GM23338 (cell line): Measurements from ENCODE around the gene SRRM2. TPM values are rescaled to one million over a fixed set of nuclear protein-coding genes. Genes with fewer than 3 reads are reported as not detected.

Experiments
- polyA plus RNA-seq: library from polyadenylated mRNA; unstranded; fragments of >200 nt; fragmentation: Nextera tagmentation; extraction: Ambion mirVana; gene quantifications from 2 replicates; pipeline ENCODE4 v1.2.1, GENCODE V29; 2016
- small RNA-seq: library from RNA; depleted of rRNA; stranded (forward); fragments of <200 nt; gene quantifications from one replicate; pipeline ENCODE3, GENCODE V24; 2014; ENCODE audit warnings: low replicate concordance
- total RNA-seq: library from RNA; depleted of rRNA; stranded (reverse); fragments of >200 nt; shearing (Covaris generic); gene quantifications from 2 replicates; pipeline ENCODE4 v1.2.3, GENCODE V29; 2014; rRNA removed

Gene SRRM2
- total and polyA plus RNA-seq, 2 experiments from 2014 or later, result 308 to 893 TPM

Small RNA genes lying within 50 kb of the gene (small RNA-seq; reads per million reads assigned to genes)
- gene SNORA3C, result 0.07 reads per million

Other genes with a start within 250 kb of the SRRM2 start
- gene ATP6V0C, start 238.7 kb upstream of the SRRM2 start, total RNA-seq, result 98.2 and 109 TPM in 2 replicates
- gene ATP6V0C, start 238.7 kb upstream of the SRRM2 start, polyA plus RNA-seq, result 154 and 162 TPM in 2 replicates
- 62.1 and 68.1 TPM in 2 replicates for gene AMDHD2, start 232.3 kb upstream of the SRRM2 start, total RNA-seq
- 12.2 and 20.2 TPM in 2 replicates for gene AMDHD2, start 232.3 kb upstream of the SRRM2 start, polyA plus RNA-seq
- 0.31 TPM in 1 of 2 replicates, not detected in the other for gene CEMP1, start 221.2 kb upstream of the SRRM2 start, total RNA-seq
- 7.5 and 10.1 TPM in 2 replicates for gene CEMP1, start 221.2 kb upstream of the SRRM2 start, polyA plus RNA-seq
- gene PDPK1, start 214.6 kb upstream of the SRRM2 start, total RNA-seq, result 24.9 and 25.8 TPM in 2 replicates
- 13.1 and 19.3 TPM in 2 replicates for gene PDPK1, start 214.6 kb upstream of the SRRM2 start, polyA plus RNA-seq
- 26.1 and 31.8 TPM in 2 replicates for gene KCTD5, start 70.1 kb upstream of the SRRM2 start, total RNA-seq
- 18.5 and 19.7 TPM in 2 replicates for gene KCTD5, start 70.1 kb upstream of the SRRM2 start, polyA plus RNA-seq
- gene PRSS27, start 32.4 kb upstream of the SRRM2 start, total RNA-seq, result 0.85 and 1.6 TPM in 2 replicates
- gene PRSS27, start 32.4 kb upstream of the SRRM2 start, polyA plus RNA-seq, result 0.73 and 1.1 TPM in 2 replicates
- 278 and 696 TPM in 2 replicates for gene ELOB, start 24.6 kb downstream of the SRRM2 start, total RNA-seq
- 756 and 851 TPM in 2 replicates for gene ELOB, start 24.6 kb downstream of the SRRM2 start, polyA plus RNA-seq
- 0.47 and 1.4 TPM in 2 replicates for gene PRSS33, start 34.9 kb downstream of the SRRM2 start, total RNA-seq
- gene PRSS33, start 34.9 kb downstream of the SRRM2 start, polyA plus RNA-seq, result 0.24 TPM in 2 replicates
- gene PRSS41, start 45.8 kb downstream of the SRRM2 start, total RNA-seq, result not detected in 2 replicates
- gene PRSS41, start 45.8 kb downstream of the SRRM2 start, polyA plus RNA-seq, result not detected in 2 replicates
- gene PRSS21, start 64.6 kb downstream of the SRRM2 start, total RNA-seq, result 1.1 and 2.4 TPM in 2 replicates
- gene PRSS21, start 64.6 kb downstream of the SRRM2 start, polyA plus RNA-seq, result 3.1 and 4.0 TPM in 2 replicates
- gene ZG16B, start 77.7 kb downstream of the SRRM2 start, total RNA-seq, result not detected in 2 replicates
- gene ZG16B, start 77.7 kb downstream of the SRRM2 start, polyA plus RNA-seq, result not detected in 2 replicates
- 2.0 and 4.6 TPM in 2 replicates for gene PRSS22, start 105.5 kb downstream of the SRRM2 start, total RNA-seq
- 1.3 and 2.1 TPM in 2 replicates for gene PRSS22, start 105.5 kb downstream of the SRRM2 start, polyA plus RNA-seq
- 45.0 and 48.7 TPM in 2 replicates for gene FLYWCH2, start 130.6 kb downstream of the SRRM2 start, total RNA-seq
- 30.9 and 38.6 TPM in 2 replicates for gene FLYWCH2, start 130.6 kb downstream of the SRRM2 start, polyA plus RNA-seq
- 22.9 and 29.3 TPM in 2 replicates for gene FLYWCH1, start 159.3 kb downstream of the SRRM2 start, total RNA-seq
- 6.0 and 7.5 TPM in 2 replicates for gene FLYWCH1, start 159.3 kb downstream of the SRRM2 start, polyA plus RNA-seq
- 16.1 and 17.6 TPM in 2 replicates for gene KREMEN2, start 211.6 kb downstream of the SRRM2 start, total RNA-seq
- gene KREMEN2, start 211.6 kb downstream of the SRRM2 start, polyA plus RNA-seq, result 4.7 and 4.9 TPM in 2 replicates
- 17.7 and 29.3 TPM in 2 replicates for gene PAQR4, start 216.7 kb downstream of the SRRM2 start, total RNA-seq
- gene PAQR4, start 216.7 kb downstream of the SRRM2 start, polyA plus RNA-seq, result 7.0 and 8.8 TPM in 2 replicates
- gene PKMYT1, start 227.8 kb downstream of the SRRM2 start, total RNA-seq, result 82.1 and 100 TPM in 2 replicates
- 90.9 and 104 TPM in 2 replicates for gene PKMYT1, start 227.8 kb downstream of the SRRM2 start, polyA plus RNA-seq